ENCODE results near the gene CDH9.

DNA sequence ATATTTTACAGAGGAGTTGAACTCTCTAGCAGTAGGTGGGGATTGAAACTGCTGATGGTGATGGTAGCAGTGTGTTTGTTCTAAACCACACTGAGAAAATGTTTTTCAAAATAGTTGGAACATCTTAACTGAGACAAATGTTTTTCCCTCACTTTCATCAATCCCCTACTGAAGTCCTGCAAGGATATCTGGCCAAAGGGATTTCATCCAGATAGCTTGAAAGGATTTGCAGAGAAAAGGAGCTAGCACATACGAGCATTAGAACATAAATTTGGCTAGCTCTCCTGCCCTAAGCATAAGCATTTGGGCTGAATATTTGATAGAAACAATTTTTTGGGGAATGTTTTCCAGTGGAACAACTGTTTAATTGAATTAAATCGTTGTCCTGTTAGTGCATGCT, 153.9 kb downstream of the CDH9 start:
- TF ChIP-seq, protein P1, sequence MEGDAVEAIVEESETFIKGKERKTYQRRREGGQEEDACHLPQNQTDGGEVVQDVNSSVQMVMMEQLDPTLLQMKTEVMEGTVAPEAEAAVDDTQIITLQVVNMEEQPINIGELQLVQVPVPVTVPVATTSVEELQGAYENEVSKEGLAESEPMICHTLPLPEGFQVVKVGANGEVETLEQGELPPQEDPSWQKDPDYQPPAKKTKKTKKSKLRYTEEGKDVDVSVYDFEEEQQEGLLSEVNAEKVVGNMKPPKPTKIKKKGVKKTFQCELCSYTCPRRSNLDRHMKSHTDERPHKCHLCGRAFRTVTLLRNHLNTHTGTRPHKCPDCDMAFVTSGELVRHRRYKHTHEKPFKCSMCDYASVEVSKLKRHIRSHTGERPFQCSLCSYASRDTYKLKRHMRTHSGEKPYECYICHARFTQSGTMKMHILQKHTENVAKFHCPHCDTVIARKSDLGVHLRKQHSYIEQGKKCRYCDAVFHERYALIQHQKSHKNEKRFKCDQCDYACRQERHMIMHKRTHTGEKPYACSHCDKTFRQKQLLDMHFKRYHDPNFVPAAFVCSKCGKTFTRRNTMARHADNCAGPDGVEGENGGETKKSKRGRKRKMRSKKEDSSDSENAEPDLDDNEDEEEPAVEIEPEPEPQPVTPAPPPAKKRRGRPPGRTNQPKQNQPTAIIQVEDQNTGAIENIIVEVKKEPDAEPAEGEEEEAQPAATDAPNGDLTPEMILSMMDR (IDR thresholded peaks at IDR 0.05; ENCODE audit: low read depth, low read length, poor library complexity, severe bottlenecking) = no peak
- TF ChIP-seq EZH2phosphoT487 (IDR thresholded peaks at IDR 0.05; ENCODE audit: borderline replicate concordance, low read length) = no peak

Data from DOHH2 (cell line).